Right ventricle myocardium superior (tissue), 1 donor: ENCODE data around the gene NOSTRIN. TPM values are rescaled to one million over a fixed set of nuclear protein-coding genes. Genes with fewer than 3 reads are reported as not detected.
A peak's percentile ranks its signal among the peaks of the same experiment; 100 is the strongest.
"Not testable (repeated sequence)": the region's sequence is repeated elsewhere in the genome, so short reads cannot be mapped to it uniquely, and the experiment has no call there.

ENCODE experiments used
- ATAC-seq: fragments of 200-7000 bp; cut with Tn5 transposase; one replicate; pipeline ENCODE4 v1.9.1; 2020; ENCODE audit warnings: mild to moderate bottlenecking; ENCODE audit not compliant: poor library complexity
- DNase-seq: peaks from one replicate; pipeline ENCODE4 v3.0.0-alpha.2; 2020
- intact Hi-C: fragments of 100-400 bp; cut with DNase I; formaldehyde crosslinking; loops from one replicate; pipeline ENCODE4 v1.11.2; 2022
- total RNA-seq: library from RNA; stranded (reverse); fragmentation: NEBNext Ultra II Directional; extraction: Animal tissue kit (Norgen Biotek cat#: 25700); gene quantifications from one replicate; pipeline ENCODE4 v1.2.1, GENCODE V29; 2021
- donor health status: DM: no; HTN: yes; CAD: no; lungs with severe emphysema.

The NOSTRIN gene
- total RNA-seq, 1 donor from 2014 or later, result 14.0 TPM

DNA sequence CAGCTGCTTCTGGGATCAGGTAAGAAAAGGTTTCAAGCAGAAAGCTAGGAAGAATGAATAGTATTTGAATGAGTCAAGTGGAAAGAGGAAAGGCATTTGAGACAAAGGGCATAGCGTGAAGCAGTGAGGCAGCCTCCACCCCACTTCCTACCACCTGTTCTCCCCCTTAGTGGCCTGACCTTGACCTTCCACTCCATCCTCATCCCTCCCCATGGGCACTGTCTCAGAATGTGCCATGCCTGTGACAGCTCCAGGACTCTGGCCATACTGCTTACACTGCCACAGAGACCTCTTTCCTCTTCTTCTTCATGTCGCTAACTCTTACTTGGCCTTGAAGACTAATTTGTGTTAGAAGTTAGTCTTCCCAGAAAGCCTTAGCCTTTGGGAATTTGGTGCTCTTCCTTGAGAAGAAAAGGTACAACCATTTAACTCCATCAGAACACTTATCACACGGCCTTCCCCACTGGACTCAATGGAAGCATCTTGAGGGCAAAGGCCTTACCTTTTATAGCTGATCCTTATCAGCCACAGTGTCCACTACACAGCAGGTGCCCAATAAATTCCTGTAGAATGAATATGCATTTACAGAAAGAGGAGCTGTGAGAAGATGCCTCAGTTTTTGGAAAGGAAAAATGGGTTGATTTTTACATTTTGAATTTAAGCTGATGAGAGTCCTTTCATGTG is 15.2 kb upstream of the NOSTRIN start:
- intact Hi-C loops, result no loop called here
- ATAC-seq, result no peak
- DNase-seq, result no peak

GRCh38 chr2:168787782-168788376 is 14.6 kb upstream of the NOSTRIN start:
- intact Hi-C loops, result no loop called here

DNA sequence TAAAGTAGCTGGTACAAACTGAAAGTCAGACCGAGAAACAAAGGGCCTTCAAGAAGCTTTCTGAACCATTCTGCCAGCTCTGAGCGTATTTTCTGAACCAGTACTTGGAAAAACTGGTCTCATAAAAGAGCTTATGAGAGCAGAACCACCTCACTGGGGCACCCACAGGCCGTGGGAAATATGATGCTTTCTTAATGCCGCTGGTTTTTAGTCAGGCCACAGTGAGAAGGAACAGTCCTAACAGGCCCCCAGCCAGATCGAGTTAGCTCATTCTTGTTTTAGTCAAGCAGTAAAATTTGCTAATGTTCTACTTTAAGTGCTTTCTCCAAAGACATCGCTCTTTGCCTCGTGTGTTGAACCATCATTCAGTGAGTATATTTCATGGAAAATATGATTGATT is 12.7 kb upstream of the NOSTRIN start:
- intact Hi-C loops, result no loop called here

More at GRCh38 chr2:168787782-168788376, 14.6 kb upstream of the NOSTRIN start:
- no peak for DNase-seq
- no peak for ATAC-seq

GRCh38 chr2:168790226-168790902 is 12.1 kb upstream of the NOSTRIN start:
- ATAC-seq, result no peak

More for the DNA sequence above, 12.7 kb upstream of the NOSTRIN start:
- ATAC-seq, result no peak
- DNase-seq, result no peak

GRCh38 chr2:168791140-168791539 is 11.3 kb upstream of the NOSTRIN start:
- DNase-seq, intact Hi-C loops, ATAC-seq: not testable (repeated sequence)

More at GRCh38 chr2:168790226-168790902, 12.1 kb upstream of the NOSTRIN start:
- intact Hi-C loops, result no loop called here
- DNase-seq, result no peak

DNA sequence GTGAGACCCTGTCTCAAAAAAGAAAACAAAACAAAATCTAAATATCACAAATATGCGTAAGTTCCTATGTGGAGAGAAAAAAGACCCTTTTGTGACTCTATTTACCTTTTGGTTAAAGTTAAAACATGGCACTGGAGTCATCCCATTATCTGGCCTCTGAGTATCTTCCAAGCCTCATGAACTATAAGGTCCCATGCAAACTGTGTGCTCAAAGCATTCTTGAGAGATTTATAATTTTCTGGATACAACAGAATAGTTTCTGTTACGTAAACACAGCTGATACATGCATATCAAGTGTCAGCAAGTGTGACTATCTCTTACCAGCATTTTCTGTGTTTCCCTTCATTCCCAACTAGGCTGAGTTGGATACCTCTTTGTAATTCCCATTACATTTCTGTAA is 8.8 kb upstream of the NOSTRIN start:
- intact Hi-C loops, result no loop called here
- ATAC-seq, result no peak

GRCh38 chr2:168794968-168795367 is 7.5 kb upstream of the NOSTRIN start:
- no peak for ATAC-seq
- intact Hi-C loops, result no loop called here

More for the DNA sequence above, 8.8 kb upstream of the NOSTRIN start:
- DNase-seq, result no peak

GRCh38 chr2:168796090-168796577 is 6.3 kb upstream of the NOSTRIN start:
- intact Hi-C loops, result no loop called here
- DNase-seq (no peak), ATAC-seq (no peak)

More at GRCh38 chr2:168794968-168795367, 7.5 kb upstream of the NOSTRIN start:
- DNase-seq, result no peak

- ATAC-seq, result peak; percentile 84
- intact Hi-C loops, result no loop called here
Observed at GRCh38 chr2:168796583-168797285, 5.7 kb upstream of the NOSTRIN start.

GRCh38 chr2:168797286-168797655 is 5.2 kb upstream of the NOSTRIN start:
- ATAC-seq (no peak), DNase-seq (no peak)
- intact Hi-C loops, result no loop called here

More at GRCh38 chr2:168796583-168797285, 5.7 kb upstream of the NOSTRIN start:
- DNase-seq, result no peak

- ATAC-seq (no peak), DNase-seq (no peak)
- intact Hi-C loops, result no loop called here
Observed at GRCh38 chr2:168798076-168798887, 4.2 kb upstream of the NOSTRIN start.

GRCh38 chr2:168798888-168799410 is 3.5 kb upstream of the NOSTRIN start:
- intact Hi-C loops, result no loop called here

DNA sequence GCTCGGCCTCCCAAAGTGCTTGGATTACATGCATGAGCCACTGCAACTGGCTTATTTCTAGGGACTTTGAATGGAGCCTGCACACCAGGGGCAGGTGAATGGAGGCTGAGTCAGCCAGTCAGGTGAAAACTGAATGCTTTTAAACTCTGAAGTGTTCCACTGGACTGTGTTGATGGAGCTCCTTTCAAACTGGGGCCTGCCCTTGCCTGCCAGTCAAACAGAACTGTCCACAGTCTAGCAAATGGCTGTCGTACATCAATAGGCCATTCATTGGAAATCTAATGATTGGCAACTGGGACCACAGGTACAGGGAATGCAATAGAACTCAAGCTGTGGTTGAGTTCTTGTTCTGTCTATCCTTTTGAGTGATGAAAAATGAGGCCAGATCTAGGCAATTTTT is 966 bp upstream of the NOSTRIN start:
- no peak for ATAC-seq
- intact Hi-C loops, result no loop called here
- DNase-seq, result no peak

More at GRCh38 chr2:168798888-168799410, 3.5 kb upstream of the NOSTRIN start:
- DNase-seq (no peak), ATAC-seq (no peak)

DNA sequence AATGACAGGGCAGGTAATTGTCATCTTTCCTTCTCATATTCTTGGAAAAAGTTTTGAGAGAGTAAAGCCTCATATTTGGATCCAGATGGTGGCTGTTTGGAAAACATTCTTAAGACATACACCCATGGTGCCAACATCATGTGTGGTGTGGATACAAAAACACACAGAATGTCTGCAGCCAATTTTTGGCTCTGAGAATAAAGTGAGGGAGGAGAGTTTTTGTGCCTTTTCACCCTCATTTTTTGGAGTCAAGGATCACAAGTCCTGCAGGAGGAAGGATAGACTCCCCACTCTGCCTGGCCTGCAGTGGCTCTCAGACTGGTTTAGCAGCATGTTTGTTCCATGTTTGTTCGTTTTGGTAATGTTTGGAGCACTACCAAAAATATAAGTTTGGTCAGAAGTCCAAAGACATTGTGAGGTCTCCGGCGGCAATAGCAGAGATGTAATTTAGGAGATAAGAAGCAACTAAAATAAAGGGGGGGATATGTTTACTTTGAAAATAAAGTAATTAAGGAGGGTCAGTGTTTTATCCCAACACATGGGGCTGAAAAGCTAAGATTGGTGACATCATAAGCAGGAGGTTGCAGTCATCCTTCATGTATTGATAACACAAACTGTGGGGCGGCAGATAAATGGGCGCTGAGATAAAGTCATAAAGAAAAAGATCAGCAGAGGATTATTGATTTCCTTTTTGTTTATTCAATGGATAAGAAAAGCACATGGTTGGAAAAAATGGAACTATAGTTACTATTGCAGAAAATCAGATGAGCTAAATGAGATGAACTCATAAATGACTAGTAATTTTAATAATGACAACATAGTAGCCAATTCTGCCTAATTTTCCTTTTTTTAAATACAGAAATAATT is 655 bp downstream of the NOSTRIN start:
- intact Hi-C loops, result no loop called here
- ATAC-seq (no peak), DNase-seq (no peak)

GRCh38 chr2:168804214-168804613 is 1.8 kb downstream of the NOSTRIN start:
- intact Hi-C loops, result no loop called here
- ATAC-seq (peak; percentile 28), DNase-seq (no peak)

DNA sequence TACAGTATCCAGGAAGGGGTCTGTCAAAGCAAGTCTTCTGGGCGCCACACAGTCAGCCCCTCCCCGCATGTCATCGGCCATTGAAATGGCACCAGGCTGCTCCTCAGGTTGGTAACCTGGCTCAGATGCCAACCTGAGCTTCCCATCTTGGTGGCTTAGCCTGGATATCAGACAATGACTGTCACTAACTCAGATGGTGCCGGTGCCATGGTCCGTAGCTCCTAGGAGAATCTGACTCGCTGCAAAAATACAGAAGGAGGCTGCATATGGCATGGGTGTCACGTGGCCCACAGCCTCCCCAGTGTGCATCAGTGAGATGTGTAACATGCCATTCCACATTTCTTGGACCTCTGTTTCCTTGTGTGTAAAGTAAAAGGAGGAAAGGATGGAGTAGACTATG is 3.2 kb downstream of the NOSTRIN start:
- intact Hi-C loops, result no loop called here
- DNase-seq (no peak), ATAC-seq (no peak)

DNA sequence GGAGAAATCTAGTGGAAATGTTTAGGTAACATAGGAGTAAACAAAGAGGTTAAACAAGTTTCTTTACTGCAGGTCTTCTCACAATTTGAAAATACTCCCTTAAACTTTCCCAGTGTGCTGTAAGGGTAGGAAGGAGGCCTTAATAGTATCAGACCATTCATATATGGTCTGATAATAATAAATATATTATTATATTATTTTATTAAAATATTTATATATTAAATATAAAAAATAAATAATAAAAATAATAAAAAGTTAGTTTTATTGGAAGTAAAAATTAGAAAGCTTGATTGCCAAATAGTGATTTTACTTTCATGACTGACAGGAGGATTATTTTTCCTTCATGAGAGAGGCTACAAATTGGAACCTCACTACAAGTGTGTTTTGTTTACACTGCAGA is 7.1 kb downstream of the NOSTRIN start:
- ATAC-seq (no peak), DNase-seq (no peak)
- intact Hi-C loops, result no loop called here
